ENCODE data around the gene LOXL1.
A peak's percentile ranks its signal among the peaks of the same experiment; 100 is the strongest.

Gene LOXL1

DNA sequence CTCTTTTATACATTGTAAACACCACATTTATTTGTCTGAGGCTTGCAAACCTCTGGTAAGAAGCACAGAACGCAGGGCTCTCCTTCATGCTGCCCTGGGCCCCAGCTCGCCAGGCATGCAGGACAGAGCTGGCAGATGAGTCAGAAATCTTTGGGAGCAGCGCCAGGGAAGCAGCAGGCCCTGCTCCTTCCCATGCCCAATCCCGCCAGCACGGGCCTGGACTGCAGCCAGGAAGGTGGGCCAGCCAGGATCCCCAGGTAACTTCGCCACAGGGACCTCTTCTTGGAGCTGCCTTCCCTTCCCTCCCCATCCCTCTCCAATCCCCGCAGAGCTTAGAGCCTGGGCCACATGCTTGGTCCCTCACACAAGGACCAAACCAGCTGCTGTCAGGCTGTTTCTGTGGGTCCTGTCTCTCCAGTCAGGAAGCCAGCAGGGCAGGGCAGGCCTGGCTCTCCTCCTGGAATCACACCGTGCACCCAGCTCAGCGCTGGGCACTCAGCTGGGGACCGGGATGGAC lies 57.0 kb downstream of the LOXL1 start:
- DNase-seq (no peak), ATAC-seq (ENCODE audit: insufficient read depth, low read depth) (no peak)
- Histone ChIP-seq H3K27me3 (ENCODE audit: insufficient read depth, low read length, poor library complexity) (no peaks in the 10 kb centered on the region), H2AFZ (ENCODE audit: low read depth, low read length) (no peak overlapping the region), H3K9me3 (ENCODE audit: insufficient read depth, low read length, severe bottlenecking) (no peaks in the 10 kb centered on the region), H3K27ac (ENCODE audit: low read length) (no peak overlapping the region), H3K36me3 (ENCODE audit: insufficient read depth, low read length) (peaks cover 7% of the 10 kb centered on the region; the same call in 1 of the 2 replicates), H3K9ac (ENCODE audit: low read depth, low read length) (no peak overlapping the region), H3K4me2 (ENCODE audit: insufficient read depth, low read length) (no peak overlapping the region), H4K20me1 (ENCODE audit: insufficient read depth, low read length) (no peaks in the 10 kb centered on the region), H3K4me3 (ENCODE audit: low read depth in 1 of 2, low read length in 2 of 2) (no peak overlapping the region), H3K79me2 (ENCODE audit: insufficient read depth, low read length) (no peaks in the 10 kb centered on the region), H3K4me1 (ENCODE audit: insufficient read depth, low read length) (peaks cover 9% of the 10 kb centered on the region)
- no peak for TF ChIP-seq EZH2 (IDR thresholded peaks at IDR 0.05; ENCODE audit: borderline replicate concordance, low read depth, low read length, severe bottlenecking)
- no peak for TF ChIP-seq CTCF (IDR thresholded peaks at IDR 0.05; ENCODE audit: borderline replicate concordance, extremely low read depth, low read length, poor library complexity, severe bottlenecking)

DNA sequence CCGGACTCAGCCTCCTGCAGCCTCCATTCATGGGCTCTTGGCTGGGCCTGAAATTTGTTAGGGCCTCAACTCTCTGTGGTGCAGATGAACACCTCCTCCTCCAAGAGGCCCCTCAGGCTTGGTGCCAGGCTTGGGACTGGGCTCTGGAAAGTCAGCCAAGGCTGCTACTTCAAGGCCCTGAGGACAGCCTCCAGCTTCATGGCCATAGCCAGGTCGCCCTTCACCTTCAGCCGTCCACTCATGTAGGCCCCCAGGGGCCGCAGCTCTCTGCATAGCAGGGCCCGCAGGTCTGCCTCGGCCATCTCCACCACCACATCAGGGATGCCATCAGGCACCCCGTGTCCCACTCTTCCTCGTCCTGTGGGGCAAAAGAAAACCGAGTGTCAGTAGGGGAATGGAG lies 57.5 kb downstream of the LOXL1 start:
- no peak for TF ChIP-seq CTCF (IDR thresholded peaks at IDR 0.05; ENCODE audit: borderline replicate concordance, extremely low read depth, low read length, poor library complexity, severe bottlenecking)
- no peak for TF ChIP-seq EZH2 (IDR thresholded peaks at IDR 0.05; ENCODE audit: borderline replicate concordance, low read depth, low read length, severe bottlenecking)
- H3K9ac ChIP-seq (ENCODE audit: low read depth, low read length): no peak overlapping the region
- H2AFZ ChIP-seq (ENCODE audit: low read depth, low read length): no peak overlapping the region
- H3K4me1 ChIP-seq (ENCODE audit: insufficient read depth, low read length): peaks cover 9% of the 10 kb centered on the region
- ATAC-seq (ENCODE audit: insufficient read depth, low read depth) (no peak), DNase-seq (no peak)
- no peak overlapping the region for H3K4me2 ChIP-seq (ENCODE audit: insufficient read depth, low read length)
- H3K27me3 ChIP-seq (ENCODE audit: insufficient read depth, low read length, poor library complexity): no peaks in the 10 kb centered on the region
- no peak overlapping the region for H3K4me3 ChIP-seq (ENCODE audit: low read depth in 1 of 2, low read length in 2 of 2)
- no peaks in the 10 kb centered on the region for H3K9me3 ChIP-seq (ENCODE audit: insufficient read depth, low read length, severe bottlenecking)
- H3K36me3 ChIP-seq (ENCODE audit: insufficient read depth, low read length): peaks cover 9% of the 10 kb centered on the region
- H3K79me2 ChIP-seq (ENCODE audit: insufficient read depth, low read length): no peaks in the 10 kb centered on the region
- H3K27ac ChIP-seq (ENCODE audit: low read length): no peak overlapping the region
- no peaks in the 10 kb centered on the region for H4K20me1 ChIP-seq (ENCODE audit: insufficient read depth, low read length)

- no peaks in the 10 kb centered on the region for H4K20me1 ChIP-seq (ENCODE audit: insufficient read depth, low read length)
- TF ChIP-seq CTCF (IDR thresholded peaks at IDR 0.05; ENCODE audit: borderline replicate concordance, extremely low read depth, low read length, poor library complexity, severe bottlenecking) (no peak), EZH2 (IDR thresholded peaks at IDR 0.05; ENCODE audit: borderline replicate concordance, low read depth, low read length, severe bottlenecking) (no peak)
- no peak overlapping the region for H3K9ac ChIP-seq (ENCODE audit: low read depth, low read length)
- H3K27me3 ChIP-seq (ENCODE audit: insufficient read depth, low read length, poor library complexity): no peaks in the 10 kb centered on the region
- ATAC-seq (ENCODE audit: insufficient read depth, low read depth) (no peak), DNase-seq (no peak)
- H3K4me3 ChIP-seq (ENCODE audit: low read depth in 1 of 2, low read length in 2 of 2): no peak overlapping the region
- peaks cover 9% of the 10 kb centered on the region for H3K4me1 ChIP-seq (ENCODE audit: insufficient read depth, low read length)
- H3K9me3 ChIP-seq (ENCODE audit: insufficient read depth, low read length, severe bottlenecking): no peaks in the 10 kb centered on the region
- H3K4me2 ChIP-seq (ENCODE audit: insufficient read depth, low read length): no peak overlapping the region
- peaks cover 9% of the 10 kb centered on the region for H3K36me3 ChIP-seq (ENCODE audit: insufficient read depth, low read length)
- H3K79me2 ChIP-seq (ENCODE audit: insufficient read depth, low read length): no peaks in the 10 kb centered on the region
- H3K27ac ChIP-seq (ENCODE audit: low read length): peak overlapping the region; percentile 57
- no peak overlapping the region for H2AFZ ChIP-seq (ENCODE audit: low read depth, low read length)
These were observed 58.1 kb downstream of the LOXL1 start for GRCh38 chr15:73984208-73984979.
